A673 (cell line): ENCODE results near the gene VAV2.

Source experiments
- CTCF ChIP-seq: fragments of 300-800, 200-600 bp; sonication (generic); conservative IDR thresholded peaks from 2 replicates; pipeline ENCODE4 v1.5.1; 2017; ENCODE audit warnings: low read depth, mild to moderate bottlenecking, antibody characterized with exemption, low read length, moderate library complexity, mixed read lengths
- EZH2 ChIP-seq: fragments of 200-600 bp; sonication (generic); IDR thresholded peaks from 2 replicates; pipeline ENCODE4 v1.6.1; 2017; ENCODE audit warnings: borderline replicate concordance, low read depth, mild to moderate bottlenecking, mixed read lengths, antibody characterized with exemption, low read length; ENCODE audit not compliant: poor library complexity, severe bottlenecking

- TF ChIP-seq CTCF (no peak), EZH2 (no peak)
Measured at GRCh38 chr9:133818444-133818843, 173.7 kb downstream of the VAV2 start.
